OCI-LY7 (cell line): ENCODE measurements around the gene XRCC4.

Experiments
- EZH2phosphoT487 ChIP-seq: fragments of 200-600 bp; sonication (generic); IDR thresholded peaks from 2 replicates; pipeline ENCODE4 v1.6.1; 2018; ENCODE audit warnings: low read depth, borderline replicate concordance, mild to moderate bottlenecking, mixed run types, antibody characterized with exemption, low read length, moderate library complexity, mixed read lengths
- TF ChIP-seq, protein P1 (sequence below): fragments of 200-600 bp; sonication (generic); conservative IDR thresholded peaks from 2 replicates; pipeline ENCODE4 v1.5.1; 2014; ENCODE audit warnings: mild to moderate bottlenecking, antibody characterized with exemption, low read length, moderate library complexity, mixed read lengths

DNA sequence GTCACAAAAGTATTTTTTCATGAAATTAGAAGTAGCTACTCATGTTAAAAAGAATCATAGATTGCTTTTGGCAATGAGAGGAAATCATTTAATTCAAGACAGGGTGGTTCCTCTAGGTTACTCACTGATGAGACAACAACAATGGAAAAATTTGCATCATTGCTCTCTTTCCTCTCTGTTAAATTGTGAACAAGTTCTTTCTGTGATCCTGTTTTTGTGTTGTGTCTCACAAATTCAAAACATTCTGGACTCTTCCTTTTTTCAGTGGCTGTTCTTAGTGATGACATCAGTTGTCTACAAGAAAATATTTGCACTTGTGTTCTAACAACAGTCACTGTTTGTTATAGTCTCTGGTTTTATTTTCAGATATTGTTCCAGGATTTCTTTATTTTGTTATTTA lies 95.3 kb downstream of the XRCC4 start:
- TF ChIP-seq EZH2phosphoT487 = no peak
- TF ChIP-seq, protein P1, sequence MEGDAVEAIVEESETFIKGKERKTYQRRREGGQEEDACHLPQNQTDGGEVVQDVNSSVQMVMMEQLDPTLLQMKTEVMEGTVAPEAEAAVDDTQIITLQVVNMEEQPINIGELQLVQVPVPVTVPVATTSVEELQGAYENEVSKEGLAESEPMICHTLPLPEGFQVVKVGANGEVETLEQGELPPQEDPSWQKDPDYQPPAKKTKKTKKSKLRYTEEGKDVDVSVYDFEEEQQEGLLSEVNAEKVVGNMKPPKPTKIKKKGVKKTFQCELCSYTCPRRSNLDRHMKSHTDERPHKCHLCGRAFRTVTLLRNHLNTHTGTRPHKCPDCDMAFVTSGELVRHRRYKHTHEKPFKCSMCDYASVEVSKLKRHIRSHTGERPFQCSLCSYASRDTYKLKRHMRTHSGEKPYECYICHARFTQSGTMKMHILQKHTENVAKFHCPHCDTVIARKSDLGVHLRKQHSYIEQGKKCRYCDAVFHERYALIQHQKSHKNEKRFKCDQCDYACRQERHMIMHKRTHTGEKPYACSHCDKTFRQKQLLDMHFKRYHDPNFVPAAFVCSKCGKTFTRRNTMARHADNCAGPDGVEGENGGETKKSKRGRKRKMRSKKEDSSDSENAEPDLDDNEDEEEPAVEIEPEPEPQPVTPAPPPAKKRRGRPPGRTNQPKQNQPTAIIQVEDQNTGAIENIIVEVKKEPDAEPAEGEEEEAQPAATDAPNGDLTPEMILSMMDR = no peak
